SU-DHL-6 (cell line): ENCODE data around the gene BMP2K.

Source experiments
- EZH2phosphoT487 ChIP-seq: fragments of 200-600 bp; sonication (generic), shearing (Covaris generic); conservative IDR thresholded peaks from 2 replicates; pipeline ENCODE4 v1.6.1; 2018; ENCODE audit warnings: mild to moderate bottlenecking, antibody characterized with exemption, low read length, moderate library complexity, mixed read lengths
- TF ChIP-seq, protein P1 (sequence below): fragments of 200-600 bp; sonication (generic); IDR thresholded peaks from one replicate; pipeline ENCODE4 v1.5.1; 2017; ENCODE audit warnings: antibody characterized with exemption, mild to moderate bottlenecking, low read length, moderate library complexity; ENCODE audit not compliant: insufficient read depth, poor library complexity, severe bottlenecking

DNA sequence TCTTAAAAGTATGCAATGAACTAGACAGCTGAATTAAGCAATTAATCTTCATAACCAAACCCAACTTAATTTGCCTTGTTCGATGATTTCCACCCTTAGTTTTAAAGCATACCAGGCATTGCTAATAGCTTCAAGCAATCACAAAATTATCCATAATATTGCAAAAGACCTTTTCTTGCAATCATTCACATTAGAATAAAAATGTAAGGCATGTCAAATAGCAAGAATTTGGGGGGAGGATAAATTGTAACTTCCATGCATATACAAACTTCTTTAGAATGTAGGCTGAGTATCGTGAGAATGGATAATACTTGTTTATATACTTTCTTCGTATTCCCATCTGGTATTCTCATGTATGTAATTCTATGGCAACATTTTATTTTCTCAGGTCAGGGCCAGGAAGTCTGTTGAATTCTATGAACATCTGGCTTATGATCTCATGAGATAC is 28.7 kb upstream of the BMP2K start:
- TF ChIP-seq, protein P1, sequence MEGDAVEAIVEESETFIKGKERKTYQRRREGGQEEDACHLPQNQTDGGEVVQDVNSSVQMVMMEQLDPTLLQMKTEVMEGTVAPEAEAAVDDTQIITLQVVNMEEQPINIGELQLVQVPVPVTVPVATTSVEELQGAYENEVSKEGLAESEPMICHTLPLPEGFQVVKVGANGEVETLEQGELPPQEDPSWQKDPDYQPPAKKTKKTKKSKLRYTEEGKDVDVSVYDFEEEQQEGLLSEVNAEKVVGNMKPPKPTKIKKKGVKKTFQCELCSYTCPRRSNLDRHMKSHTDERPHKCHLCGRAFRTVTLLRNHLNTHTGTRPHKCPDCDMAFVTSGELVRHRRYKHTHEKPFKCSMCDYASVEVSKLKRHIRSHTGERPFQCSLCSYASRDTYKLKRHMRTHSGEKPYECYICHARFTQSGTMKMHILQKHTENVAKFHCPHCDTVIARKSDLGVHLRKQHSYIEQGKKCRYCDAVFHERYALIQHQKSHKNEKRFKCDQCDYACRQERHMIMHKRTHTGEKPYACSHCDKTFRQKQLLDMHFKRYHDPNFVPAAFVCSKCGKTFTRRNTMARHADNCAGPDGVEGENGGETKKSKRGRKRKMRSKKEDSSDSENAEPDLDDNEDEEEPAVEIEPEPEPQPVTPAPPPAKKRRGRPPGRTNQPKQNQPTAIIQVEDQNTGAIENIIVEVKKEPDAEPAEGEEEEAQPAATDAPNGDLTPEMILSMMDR, result no peak
- TF ChIP-seq EZH2phosphoT487, result no peak
